Aorta (tissue), 5 donors: ENCODE data around the gene FXN. TPM values are rescaled to one million over a fixed set of nuclear protein-coding genes. Genes with fewer than 3 reads are reported as not detected.
A peak's percentile ranks its signal among the peaks of the same experiment; 100 is the strongest.

Source experiments
- ATAC-seq: fragments of 200-7000 bp; cut with Tn5 transposase; one replicate; pipeline ENCODE4 v1.9.1; 2022; ENCODE audit warnings: moderate library complexity; ENCODE audit not compliant: low FRiP score
- DNase-seq, 2 donors: peaks; one replicate each; pipeline ENCODE4 v3.0.0-alpha.2; 2020
- H3K27ac ChIP-seq, 2 donors: one replicate each; pipeline ENCODE4 v1.5.1; 2013; ENCODE audit warnings: low read length in 2 of 2, mild to moderate bottlenecking in 2 of 2, moderate library complexity in 2 of 2, control low read depth in 1 of 2, inconsistent platforms in 1 of 2, low read depth in 1 of 2
- H3K27me3 ChIP-seq, 2 donors: one replicate each; pipeline ENCODE4 v1.6.1; 2013; ENCODE audit warnings: control low read depth in 1 of 2, low read length in 1 of 2, mild to moderate bottlenecking in 1 of 2, moderate library complexity in 1 of 2; ENCODE audit not compliant: insufficient read depth in 2 of 2, control insufficient read depth in 1 of 2
- H3K36me3 ChIP-seq, 2 donors: one replicate each; pipeline ENCODE4 v1.6.1; 2013; ENCODE audit warnings: control low read depth in 1 of 2, low read length in 1 of 2, mild to moderate bottlenecking in 1 of 2; ENCODE audit not compliant: insufficient read depth in 2 of 2, control insufficient read depth in 1 of 2
- H3K4me1 ChIP-seq, 2 donors: one replicate each; pipeline ENCODE4 v1.6.1; 2013; ENCODE audit warnings: low read length in 2 of 2, control low read depth in 1 of 2, mild to moderate bottlenecking in 1 of 2, moderate library complexity in 1 of 2; ENCODE audit not compliant: insufficient read depth in 2 of 2, control insufficient read depth in 1 of 2
- H3K4me3 ChIP-seq, 2 donors: one replicate each; pipeline ENCODE4 v1.5.1; 2013; ENCODE audit warnings: low read length in 2 of 2, control low read depth in 1 of 2, mild to moderate bottlenecking in 1 of 2
- H3K9me3 ChIP-seq: one replicate; pipeline ENCODE4 v1.6.1; 2013; ENCODE audit warnings: mild to moderate bottlenecking, low read length; ENCODE audit not compliant: control insufficient read depth
- WGBS, 2 donors: extraction: QIAGEN DNeasy Blood & Tissue Kit; methylation state at CpG; one replicate each; pipeline ENCODE4 v1.1.7; 2013; 5-methylcytosine and 5-hydroxymethylcytosine counted together
- intact Hi-C, 2 donors: fragments of 100-400 bp; cut with DNase I; formaldehyde crosslinking; loops; one replicate each; pipeline versions ENCODE4 v1.14.2 to v1.15.0; 2022
- polyA plus RNA-seq, 2 donors: library from polyadenylated mRNA; stranded (reverse); fragments of 200-250 nt; gene quantifications; one replicate each; pipeline ENCODE4 v1.2.3, GENCODE V29; 2013
- total RNA-seq, 2 donors: library from RNA; stranded (reverse); fragmentation: NEBNext Ultra II Directional; extraction: Animal tissue kit (Norgen Biotek cat#: 25700); gene quantifications; one replicate each; pipeline ENCODE4 v1.2.1, GENCODE V29; 2021
- donor health status: healthy with polysubstance abuse.
- donor health status: Bipolar disorder and iron deficiency.
- donor health status: DM: no; HTN: no; CAD: no.
- donor health status: DM: no; HTN: no; CAD: no.
- donor health status: DM: yes; HTN: yes; CAD: no.

Gene FXN
- total and polyA plus RNA-seq, 4 donors = 2.8 to 7.8 (median 7.2) TPM

- peaks cover 5 to 12% of the 10 kb centered on the region in 2 donors for H3K4me1 ChIP-seq
- H3K9me3 ChIP-seq = no peaks in the 10 kb centered on the region
- no peaks in the 10 kb centered on the region for H3K36me3 ChIP-seq
- no peak overlapping the region for H3K4me3 ChIP-seq
- intact Hi-C loops = loop anchor here in 1 of 2 donors (5.0 kb wide), 1 partner anchor 53 kb away; no protein-coding TSS in a partner anchor
- DNase-seq = no peak
- H3K27ac ChIP-seq = peak overlapping the region in 1 of 2 donors; percentile 50
- no peaks in the 10 kb centered on the region for H3K27me3 ChIP-seq
- no peak for ATAC-seq
Observed at GRCh38 chr9:69079186-69079585, 43.6 kb downstream of the FXN start.

GRCh38 chr9:69081261-69081660, 45.7 kb downstream of the FXN start:
- ATAC-seq = no peak
- intact Hi-C loops = no loop called here
- Histone ChIP-seq H3K27ac (no peak overlapping the region), H3K27me3 (no peaks in the 10 kb centered on the region), H3K9me3 (no peaks in the 10 kb centered on the region), H3K4me1 (peaks cover 5% of the 10 kb centered on the region in 2 donors), H3K4me3 (no peak overlapping the region), H3K36me3 (no peaks in the 10 kb centered on the region)
- DNase-seq = no peak
- WGBS, 2 donors = 81 to 86% methylated on average over 4 of the region's 4 CpGs

- Histone ChIP-seq H3K4me3 (no peak overlapping the region), H3K27me3 (no peaks in the 10 kb centered on the region), H3K27ac (no peak overlapping the region), H3K36me3 (no peaks in the 10 kb centered on the region), H3K9me3 (no peaks in the 10 kb centered on the region), H3K4me1 (peaks cover 0 to under 1% of the 10 kb centered on the region in 2 donors)
- DNase-seq (no peak), ATAC-seq (no peak)
- intact Hi-C loops = no loop called here
- WGBS, 2 donors = 81 to 84% methylated on average over 3 of the region's 3 CpGs
Observed at GRCh38 chr9:69083321-69083720, 47.8 kb downstream of the FXN start.

GRCh38 chr9:69085569-69086283, 50.2 kb downstream of the FXN start:
- Histone ChIP-seq H3K9me3 (no peaks in the 10 kb centered on the region), H3K27ac (no peak overlapping the region), H3K36me3 (no peaks in the 10 kb centered on the region), H3K4me1 (no peaks in the 10 kb centered on the region), H3K27me3 (no peaks in the 10 kb centered on the region), H3K4me3 (no peak overlapping the region)
- WGBS, 2 donors = 68 to 74% methylated on average over 5 of the region's 5 CpGs
- ATAC-seq (peak; percentile 51), DNase-seq (no peak)
- intact Hi-C loops = no loop called here

GRCh38 chr9:69086312-69086711, 50.8 kb downstream of the FXN start:
- WGBS, 2 donors = 90 to 95% methylated on average over 2 of the region's 2 CpGs

GRCh38 chr9:69086769-69087168, 51.2 kb downstream of the FXN start:
- H3K4me3 ChIP-seq = no peak overlapping the region
- H3K36me3 ChIP-seq = no peaks in the 10 kb centered on the region
- intact Hi-C loops = no loop called here
- no peak for DNase-seq
- H3K9me3 ChIP-seq = no peaks in the 10 kb centered on the region
- H3K27ac ChIP-seq = no peak overlapping the region
- ATAC-seq = no peak
- H3K4me1 ChIP-seq = no peaks in the 10 kb centered on the region
- no peaks in the 10 kb centered on the region for H3K27me3 ChIP-seq
- WGBS, 2 donors = 94 to 95% methylated on average over 2 of the region's 2 CpGs

More at GRCh38 chr9:69086312-69086711, 50.8 kb downstream of the FXN start:
- Histone ChIP-seq H3K27ac (no peak overlapping the region), H3K4me1 (no peaks in the 10 kb centered on the region), H3K9me3 (no peaks in the 10 kb centered on the region), H3K27me3 (no peaks in the 10 kb centered on the region), H3K36me3 (no peaks in the 10 kb centered on the region), H3K4me3 (no peak overlapping the region)
- DNase-seq (no peak), ATAC-seq (no peak)
- intact Hi-C loops = no loop called here

GRCh38 chr9:69089082-69089481, 53.5 kb downstream of the FXN start:
- Histone ChIP-seq H3K4me3 (no peak overlapping the region), H3K36me3 (no peaks in the 10 kb centered on the region)
- WGBS, 2 donors = 96 to 97% methylated on average over 5 of the region's 5 CpGs

GRCh38 chr9:69089491-69089890, 53.9 kb downstream of the FXN start:
- DNase-seq (no peak), ATAC-seq (no peak)
- no peaks in the 10 kb centered on the region for H3K27me3 ChIP-seq
- no peak overlapping the region for H3K4me3 ChIP-seq
- no peak overlapping the region for H3K27ac ChIP-seq
- no peaks in the 10 kb centered on the region for H3K9me3 ChIP-seq
- H3K4me1 ChIP-seq = no peaks in the 10 kb centered on the region
- 93 to 94% methylated on average over 9 of the region's 9 CpGs for WGBS, 2 donors
- no peaks in the 10 kb centered on the region for H3K36me3 ChIP-seq
- intact Hi-C loops = no loop called here

More at GRCh38 chr9:69089082-69089481, 53.5 kb downstream of the FXN start:
- intact Hi-C loops = no loop called here
- Histone ChIP-seq H3K9me3 (no peaks in the 10 kb centered on the region), H3K27ac (no peak overlapping the region), H3K4me1 (no peaks in the 10 kb centered on the region), H3K27me3 (no peaks in the 10 kb centered on the region)
- no peak for DNase-seq
- ATAC-seq = no peak

GRCh38 chr9:69090140-69090750, 54.7 kb downstream of the FXN start:
- Histone ChIP-seq H3K9me3 (no peaks in the 10 kb centered on the region), H3K36me3 (no peaks in the 10 kb centered on the region), H3K27ac (no peak overlapping the region), H3K4me1 (no peaks in the 10 kb centered on the region), H3K27me3 (no peaks in the 10 kb centered on the region), H3K4me3 (no peak overlapping the region)
- 73 to 83% methylated on average over 4 of the region's 4 CpGs for WGBS, 2 donors
- no peak for ATAC-seq
- intact Hi-C loops = no loop called here
- no peak for DNase-seq
